H1 (cell line): ENCODE results near the gene DGCR8. TPM values are rescaled to one million over a fixed set of nuclear protein-coding genes. Genes with fewer than 3 reads are reported as not detected.

ENCODE experiments used
- BCL11A ChIP-seq, 2 experiments: IDR thresholded peaks; one replicate each; pipeline ENCODE4 v1.6.1; 2011; ENCODE audit warnings: low read depth in 2 of 2, low read length in 2 of 2, mild to moderate bottlenecking in 2 of 2
- BRCA1 ChIP-seq: IDR thresholded peaks from 2 replicates; pipeline ENCODE4 v1.6.1; 2012; ENCODE audit warnings: low read depth, low read length, improper control_type of control experiment
- CEBPB ChIP-seq: IDR thresholded peaks from 2 replicates; pipeline ENCODE4 v1.6.1; 2012; ENCODE audit warnings: low read depth, low read length
- CTCF ChIP-seq, 3 experiments: IDR thresholded peaks; 1 replicate in 2 of 3; 2 replicates in 1 of 3; pipeline versions ENCODE4 v1.5.1 to v1.6.1; 2011; ENCODE audit warnings: low read length in 3 of 3, mild to moderate bottlenecking in 3 of 3, inconsistent platforms in 2 of 3, low read depth in 1 of 3, moderate library complexity in 1 of 3; ENCODE audit not compliant: insufficient read depth in 1 of 3; ENCODE audit errors: control extremely low read depth in 1 of 3
- EGR1 ChIP-seq: IDR thresholded peaks from 2 replicates; pipeline ENCODE4 v1.6.1; 2011; ENCODE audit warnings: low read depth, low read length, borderline replicate concordance
- KDM4A ChIP-seq: IDR thresholded peaks from one replicate; pipeline ENCODE4 v1.7.1; 2012; ENCODE audit warnings: low read depth, mild to moderate bottlenecking, moderate library complexity, low read length, inconsistent platforms; ENCODE audit not compliant: severe bottlenecking
- MAX ChIP-seq: IDR thresholded peaks from 2 replicates; pipeline ENCODE4 v1.6.1; 2012; ENCODE audit warnings: inconsistent platforms
- POLR2AphosphoS5 ChIP-seq: IDR thresholded peaks from 2 replicates; pipeline ENCODE4 v1.6.1; 2011; ENCODE audit warnings: low read depth, low read length
- POU5F1 ChIP-seq: IDR thresholded peaks from 2 replicates; pipeline ENCODE4 v1.6.1; 2011; ENCODE audit warnings: low read depth, mild to moderate bottlenecking, low read length, moderate library complexity
- RAD21 ChIP-seq, 2 experiments: IDR thresholded peaks in 1 of 2; conservative IDR thresholded peaks in 1 of 2; 2 replicates each; pipeline ENCODE4 v1.6.1; 2011; ENCODE audit warnings: low read depth in 2 of 2, low read length in 2 of 2, improper control_type of control experiment in 1 of 2, inconsistent platforms in 1 of 2, mild to moderate bottlenecking in 1 of 2, moderate library complexity in 1 of 2
- RBBP5 ChIP-seq: IDR thresholded peaks from 2 replicates; pipeline ENCODE4 v1.7.1; 2012; ENCODE audit warnings: low read depth, mild to moderate bottlenecking, inconsistent platforms, low read length, moderate library complexity, borderline replicate concordance
- RNF2 ChIP-seq: fragments of 200-900, 300-1000 bp; sonication (generic); IDR thresholded peaks from 2 replicates; pipeline ENCODE4 v1.7.1; 2016; ENCODE audit warnings: borderline replicate concordance, low read depth, mild to moderate bottlenecking, antibody characterized with exemption, low read length; ENCODE audit not compliant: poor library complexity, severe bottlenecking; ENCODE audit errors: missing control alignments
- SIRT6 ChIP-seq: IDR thresholded peaks from one replicate; pipeline ENCODE4 v1.7.1; 2012; ENCODE audit warnings: low read length, inconsistent platforms
- SP4 ChIP-seq: IDR thresholded peaks from 2 replicates; pipeline ENCODE4 v1.6.1; 2012; ENCODE audit warnings: low read length, inconsistent platforms
- SUZ12 ChIP-seq: fragments of 200-600 bp; sonication (generic); IDR thresholded peaks from 2 replicates; pipeline ENCODE4 v1.6.1; 2012; ENCODE audit warnings: mild to moderate bottlenecking, inconsistent platforms, low read length, moderate library complexity, mixed read lengths
- TBP ChIP-seq: IDR thresholded peaks from 2 replicates; pipeline ENCODE4 v1.6.1; 2011; ENCODE audit warnings: low read depth, low read length, improper control_type of control experiment
- TCF12 ChIP-seq: IDR thresholded peaks from 2 replicates; pipeline ENCODE4 v1.6.1; 2011; ENCODE audit warnings: low read depth, mild to moderate bottlenecking, low read length
- TEAD4 ChIP-seq: IDR thresholded peaks from 2 replicates; pipeline ENCODE4 v1.6.1; 2012; ENCODE audit warnings: low read depth, low read length, inconsistent platforms, mixed read lengths
- USF2 ChIP-seq: IDR thresholded peaks from 2 replicates; pipeline ENCODE4 v1.6.1; 2011; ENCODE audit warnings: low read length, improper control_type of control experiment
- YY1 ChIP-seq: IDR thresholded peaks from 2 replicates; pipeline ENCODE4 v1.6.1; 2011; ENCODE audit warnings: low read depth, mild to moderate bottlenecking, low read length
- polyA plus RNA-seq, 7 experiments: library from polyadenylated mRNA; depleted of rRNA in 3 of 7; stranded (reverse) in 5 of 7; unstranded in 2 of 7; fragments of >200 nt in 5 of 7; fragments of 200-250 nt in 2 of 7; gene quantifications; 1 replicate in 5 of 7; 2 replicates in 1 of 7; 4 replicates in 1 of 7; pipeline versions ENCODE4 v1.2.1 to v1.2.3, GENCODE V29; 2011 to 2013; ENCODE audit warnings: missing spikeins in 2 of 7, mixed read lengths in 2 of 7
- total RNA-seq: library from RNA; stranded (reverse); fragmentation: NEBNext Ultra II Directional; extraction: Animal tissue kit (Norgen Biotek cat#: 25700); gene quantifications from 2 replicates; pipeline ENCODE4 v1.2.1, GENCODE V29; 2021

DGCR8 gene
- total and polyA plus RNA-seq, 2 of the 8 experiments (the other 6 are each of a cell fraction or from before 2014, with no cell fraction given), result 23.7 to 43.7 TPM

- TF ChIP-seq BRCA1 (no peak), SP4 (no peak; the same call in 1 of the 2 replicates), EGR1 (no peak), TCF12 (no peak), KDM4A (no peak), RAD21 (IDR thresholded peaks at IDR 0.05 in 1 of 2, conservative IDR thresholded peaks at IDR 0.05 in 1 of 2; ENCODE audit: low read depth in 2 of 2, low read length in 2 of 2) (peak; percentile 35 to 53; a peak in 3 of 4 replicates), POLR2AphosphoS5 (peak; percentile 77), USF2 (no peak), RNF2 (no peak), YY1 (no peak), TEAD4 (no peak), TBP (no peak), CEBPB (no peak), SIRT6 (no peak), CTCF (IDR thresholded peaks at IDR 0.05; ENCODE audit: control extremely low read depth in 1 of 3, insufficient read depth in 1 of 3, low read depth in 1 of 3, low read length in 3 of 3) (peak; percentile 31 to 81 (median 64)), POU5F1 (no peak), BCL11A (IDR thresholded peaks at IDR 0.05; ENCODE audit: low read depth in 2 of 2, low read length in 2 of 2) (no peak), RBBP5 (no peak), SUZ12 (no peak), MAX (no peak)
Observed at GRCh38 chr22:20128902-20129746, 49.1 kb downstream of the DGCR8 start (continued).
